OCI-LY3 (cell line): ENCODE measurements around the gene ZNF680.

Experiments used
- H2AFZ ChIP-seq: fragments of 200-600, 300-600 bp; shearing (Covaris generic); 2 replicates; pipeline ENCODE4 v1.6.0; 2014; ENCODE audit warnings: antibody characterized with exemption, low read depth, low read length
- H3K27ac ChIP-seq: fragments of 200-600, 300-600 bp; sonication (generic); 2 replicates; pipeline ENCODE4 v1.5.1; 2014; ENCODE audit warnings: mild to moderate bottlenecking, low read length, moderate library complexity, mixed read lengths
- H3K27me3 ChIP-seq: fragments of 200-600, 300-600 bp; sonication (generic); 2 replicates; pipeline ENCODE4 v1.6.1; 2014; ENCODE audit warnings: low read depth, low read length, mixed read lengths
- H3K36me3 ChIP-seq: fragments of 200-600, 300-600 bp; sonication (generic); replicated peaks from 2 replicates; pipeline ENCODE3; 2014; ENCODE audit warnings: low read depth, low read length, mixed read lengths
- H3K4me1 ChIP-seq: fragments of 300-600, 200-600 bp; sonication (generic); 2 replicates; pipeline ENCODE4 v1.6.1; 2014; ENCODE audit warnings: low read length, mixed read lengths
- H3K4me2 ChIP-seq: fragments of 200-600, 300-600 bp; sonication (generic); 2 replicates; pipeline ENCODE4 v1.6.1; 2014; ENCODE audit warnings: low read length, mixed read lengths
- H3K4me3 ChIP-seq: fragments of 300-600, 200-600 bp; sonication (generic); 2 replicates; pipeline ENCODE4 v1.5.1; 2014; ENCODE audit warnings: antibody characterized with exemption, mild to moderate bottlenecking, low read length, moderate library complexity
- H3K79me2 ChIP-seq: fragments of 300-600, 200-600 bp; shearing (Covaris generic); 2 replicates; pipeline ENCODE4 v1.6.1; 2014; ENCODE audit warnings: mild to moderate bottlenecking, low read length, mixed read lengths
- H3K9ac ChIP-seq: fragments of 300-600, 200-600 bp; shearing (Covaris generic); 2 replicates; pipeline ENCODE4 v1.6.0; 2014; ENCODE audit warnings: mild to moderate bottlenecking, low read length, moderate library complexity
- H3K9me3 ChIP-seq: fragments of 200-600, 300-600 bp; shearing (Covaris generic); 2 replicates; pipeline ENCODE4 v1.6.1; 2014; ENCODE audit warnings: low read length, mixed read lengths; ENCODE audit not compliant: insufficient read depth
- H4K20me1 ChIP-seq: fragments of 200-600, 300-600 bp; sonication (generic); 2 replicates; pipeline ENCODE4 v1.6.1; 2016; ENCODE audit warnings: low read length, mixed read lengths; ENCODE audit not compliant: insufficient read depth
- CTCF ChIP-seq: fragments of 200-600, 300-600 bp; sonication (generic); IDR thresholded peaks from 2 replicates; pipeline ENCODE4 v1.5.1; 2014; ENCODE audit warnings: antibody characterized with exemption, low read length, low read depth
- EZH2phosphoT487 ChIP-seq: fragments of 200-600 bp; shearing (Covaris generic); IDR thresholded peaks from 2 replicates; pipeline ENCODE4 v1.6.1; 2018; ENCODE audit warnings: antibody characterized with exemption, mixed run types, low read depth

Gene ZNF680

GRCh38 chr7:64602086-64602485 lies 39.2 kb upstream of the ZNF680 start:
- Histone ChIP-seq H3K9ac (no peak overlapping the region), H3K36me3 (no peaks in the 10 kb centered on the region), H3K4me2 (no peak overlapping the region), H4K20me1 (no peaks in the 10 kb centered on the region), H3K4me1 (no peaks in the 10 kb centered on the region), H3K9me3 (no peaks in the 10 kb centered on the region), H2AFZ (no peak overlapping the region), H3K4me3 (no peak overlapping the region), H3K27ac (no peak overlapping the region), H3K79me2 (no peaks in the 10 kb centered on the region), H3K27me3 (no peaks in the 10 kb centered on the region)
- TF ChIP-seq CTCF = no peak
- TF ChIP-seq EZH2phosphoT487 = no peak

- Histone ChIP-seq H3K27ac (no peak overlapping the region), H2AFZ (no peak overlapping the region), H3K27me3 (no peaks in the 10 kb centered on the region), H3K9ac (no peak overlapping the region), H3K4me2 (no peak overlapping the region), H4K20me1 (no peaks in the 10 kb centered on the region), H3K79me2 (no peaks in the 10 kb centered on the region), H3K9me3 (no peaks in the 10 kb centered on the region), H3K36me3 (no peaks in the 10 kb centered on the region), H3K4me1 (no peaks in the 10 kb centered on the region), H3K4me3 (no peak overlapping the region)
- no peak for TF ChIP-seq EZH2phosphoT487
- no peak for TF ChIP-seq CTCF
These were observed 36.5 kb upstream of the ZNF680 start for GRCh38 chr7:64599359-64599758.

- no peak overlapping the region for H3K9ac ChIP-seq
- no peak for TF ChIP-seq EZH2phosphoT487
- TF ChIP-seq CTCF = no peak
- H3K79me2 ChIP-seq = no peaks in the 10 kb centered on the region
- no peak overlapping the region for H3K4me3 ChIP-seq
- no peak overlapping the region for H3K4me2 ChIP-seq
- H3K36me3 ChIP-seq = no peaks in the 10 kb centered on the region
- no peaks in the 10 kb centered on the region for H3K9me3 ChIP-seq
- no peaks in the 10 kb centered on the region for H3K4me1 ChIP-seq
- no peak overlapping the region for H3K27ac ChIP-seq
- no peaks in the 10 kb centered on the region for H4K20me1 ChIP-seq
- no peak overlapping the region for H2AFZ ChIP-seq
- H3K27me3 ChIP-seq = no peaks in the 10 kb centered on the region
These were observed 28.1 kb upstream of the ZNF680 start for GRCh38 chr7:64590971-64591370.

GRCh38 chr7:64581926-64582894 lies 19.3 kb upstream of the ZNF680 start:
- no peaks in the 10 kb centered on the region for H3K27me3 ChIP-seq
- TF ChIP-seq EZH2phosphoT487 = no peak
- no peak for TF ChIP-seq CTCF
- no peak overlapping the region for H3K4me2 ChIP-seq
- no peak overlapping the region for H3K27ac ChIP-seq
- H3K9me3 ChIP-seq = 0 out of 2 replicates have a peak, but pooled peaks cover 4% of the 10 kb centered on the region
- no peaks in the 10 kb centered on the region for H3K79me2 ChIP-seq
- H4K20me1 ChIP-seq = no peaks in the 10 kb centered on the region
- H2AFZ ChIP-seq = no peak overlapping the region
- no peaks in the 10 kb centered on the region for H3K36me3 ChIP-seq
- H3K4me3 ChIP-seq = no peak overlapping the region
- H3K4me1 ChIP-seq = no peaks in the 10 kb centered on the region
- no peak overlapping the region for H3K9ac ChIP-seq
